HL-60 (cell line): ENCODE data around the gene A4GALT.

Experiments
- GABPA ChIP-seq: IDR thresholded peaks from 2 replicates; pipeline ENCODE4 v1.6.1; 2012; ENCODE audit warnings: low read depth
- POLR2AphosphoS5 ChIP-seq: IDR thresholded peaks from 2 replicates; pipeline ENCODE4 v1.6.1; 2012; ENCODE audit warnings: low read depth
- TF ChIP-seq, protein P1 (sequence below): IDR thresholded peaks from one replicate; pipeline ENCODE4 v1.5.1; 2011; ENCODE audit warnings: low read length, control low read depth, inconsistent platforms; ENCODE audit not compliant: insufficient read depth
- TF ChIP-seq, protein P2 (sequence below): IDR thresholded peaks from 2 replicates; pipeline ENCODE4 v1.6.1; 2012; ENCODE audit warnings: low read depth; ENCODE audit not compliant: insufficient replicate concordance

DNA sequence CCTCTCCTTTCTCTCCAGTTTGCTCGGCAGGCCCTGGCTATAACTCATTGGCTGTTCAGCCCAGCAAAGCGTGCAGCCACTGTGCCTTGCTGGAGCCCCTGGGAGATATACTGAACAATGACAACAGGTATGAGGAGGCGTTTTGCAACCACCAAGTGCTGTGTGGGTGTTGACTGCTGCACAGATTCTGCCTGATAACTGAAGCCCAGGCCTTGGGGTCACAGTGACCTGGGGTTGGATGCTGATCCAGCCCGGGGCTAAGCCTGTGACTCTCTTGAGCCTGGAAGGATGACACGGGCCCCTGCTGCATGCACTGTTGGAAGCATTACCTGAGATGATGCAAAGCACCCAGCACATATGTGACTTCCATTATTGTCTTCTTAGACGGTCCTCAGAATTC lies 13.7 kb upstream of the A4GALT start:
- TF ChIP-seq, protein P1, sequence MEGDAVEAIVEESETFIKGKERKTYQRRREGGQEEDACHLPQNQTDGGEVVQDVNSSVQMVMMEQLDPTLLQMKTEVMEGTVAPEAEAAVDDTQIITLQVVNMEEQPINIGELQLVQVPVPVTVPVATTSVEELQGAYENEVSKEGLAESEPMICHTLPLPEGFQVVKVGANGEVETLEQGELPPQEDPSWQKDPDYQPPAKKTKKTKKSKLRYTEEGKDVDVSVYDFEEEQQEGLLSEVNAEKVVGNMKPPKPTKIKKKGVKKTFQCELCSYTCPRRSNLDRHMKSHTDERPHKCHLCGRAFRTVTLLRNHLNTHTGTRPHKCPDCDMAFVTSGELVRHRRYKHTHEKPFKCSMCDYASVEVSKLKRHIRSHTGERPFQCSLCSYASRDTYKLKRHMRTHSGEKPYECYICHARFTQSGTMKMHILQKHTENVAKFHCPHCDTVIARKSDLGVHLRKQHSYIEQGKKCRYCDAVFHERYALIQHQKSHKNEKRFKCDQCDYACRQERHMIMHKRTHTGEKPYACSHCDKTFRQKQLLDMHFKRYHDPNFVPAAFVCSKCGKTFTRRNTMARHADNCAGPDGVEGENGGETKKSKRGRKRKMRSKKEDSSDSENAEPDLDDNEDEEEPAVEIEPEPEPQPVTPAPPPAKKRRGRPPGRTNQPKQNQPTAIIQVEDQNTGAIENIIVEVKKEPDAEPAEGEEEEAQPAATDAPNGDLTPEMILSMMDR, result no peak
- TF ChIP-seq POLR2AphosphoS5 (no peak), GABPA (no peak)
- TF ChIP-seq, protein P2, sequence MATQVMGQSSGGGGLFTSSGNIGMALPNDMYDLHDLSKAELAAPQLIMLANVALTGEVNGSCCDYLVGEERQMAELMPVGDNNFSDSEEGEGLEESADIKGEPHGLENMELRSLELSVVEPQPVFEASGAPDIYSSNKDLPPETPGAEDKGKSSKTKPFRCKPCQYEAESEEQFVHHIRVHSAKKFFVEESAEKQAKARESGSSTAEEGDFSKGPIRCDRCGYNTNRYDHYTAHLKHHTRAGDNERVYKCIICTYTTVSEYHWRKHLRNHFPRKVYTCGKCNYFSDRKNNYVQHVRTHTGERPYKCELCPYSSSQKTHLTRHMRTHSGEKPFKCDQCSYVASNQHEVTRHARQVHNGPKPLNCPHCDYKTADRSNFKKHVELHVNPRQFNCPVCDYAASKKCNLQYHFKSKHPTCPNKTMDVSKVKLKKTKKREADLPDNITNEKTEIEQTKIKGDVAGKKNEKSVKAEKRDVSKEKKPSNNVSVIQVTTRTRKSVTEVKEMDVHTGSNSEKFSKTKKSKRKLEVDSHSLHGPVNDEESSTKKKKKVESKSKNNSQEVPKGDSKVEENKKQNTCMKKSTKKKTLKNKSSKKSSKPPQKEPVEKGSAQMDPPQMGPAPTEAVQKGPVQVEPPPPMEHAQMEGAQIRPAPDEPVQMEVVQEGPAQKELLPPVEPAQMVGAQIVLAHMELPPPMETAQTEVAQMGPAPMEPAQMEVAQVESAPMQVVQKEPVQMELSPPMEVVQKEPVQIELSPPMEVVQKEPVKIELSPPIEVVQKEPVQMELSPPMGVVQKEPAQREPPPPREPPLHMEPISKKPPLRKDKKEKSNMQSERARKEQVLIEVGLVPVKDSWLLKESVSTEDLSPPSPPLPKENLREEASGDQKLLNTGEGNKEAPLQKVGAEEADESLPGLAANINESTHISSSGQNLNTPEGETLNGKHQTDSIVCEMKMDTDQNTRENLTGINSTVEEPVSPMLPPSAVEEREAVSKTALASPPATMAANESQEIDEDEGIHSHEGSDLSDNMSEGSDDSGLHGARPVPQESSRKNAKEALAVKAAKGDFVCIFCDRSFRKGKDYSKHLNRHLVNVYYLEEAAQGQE, result no peak
